ENCODE results near the gene ABL1.

The ABL1 gene

GRCh38 chr9:130917168-130917960, 82.3 kb downstream of the ABL1 start:
- no peak for TF ChIP-seq CTCF (conservative IDR thresholded peaks at IDR 0.05; ENCODE audit: control insufficient read depth, insufficient read depth, low read depth, low read length)
- H3K4me3 ChIP-seq (ENCODE audit: control insufficient read depth, low read depth, low read length): no peak overlapping the region
- no peak for DNase-seq (ENCODE audit: low read depth)

- TF ChIP-seq CTCF (conservative IDR thresholded peaks at IDR 0.05; ENCODE audit: control insufficient read depth, insufficient read depth, low read depth, low read length): no peak
- no peak overlapping the region for H3K4me3 ChIP-seq (ENCODE audit: control insufficient read depth, low read depth, low read length)
- no peak for DNase-seq (ENCODE audit: low read depth)
These were observed 83.2 kb downstream of the ABL1 start for GRCh38 chr9:130918101-130918825.

GRCh38 chr9:130918826-130919558, 83.9 kb downstream of the ABL1 start:
- no peak overlapping the region for H3K4me3 ChIP-seq (ENCODE audit: control insufficient read depth, low read depth, low read length)
- no peak for DNase-seq (ENCODE audit: low read depth)
- TF ChIP-seq CTCF (conservative IDR thresholded peaks at IDR 0.05; ENCODE audit: control insufficient read depth, insufficient read depth, low read depth, low read length): no peak

GRCh38 chr9:130919559-130920145, 84.6 kb downstream of the ABL1 start:
- no peak for TF ChIP-seq CTCF (conservative IDR thresholded peaks at IDR 0.05; ENCODE audit: control insufficient read depth, insufficient read depth, low read depth, low read length)
- no peak overlapping the region for H3K4me3 ChIP-seq (ENCODE audit: control insufficient read depth, low read depth, low read length)
- DNase-seq (ENCODE audit: low read depth): no peak

GRCh38 chr9:130920233-130920632, 85.2 kb downstream of the ABL1 start:
- H3K4me3 ChIP-seq (ENCODE audit: control insufficient read depth, low read depth, low read length): no peak overlapping the region
- DNase-seq (ENCODE audit: low read depth): no peak
- TF ChIP-seq CTCF (conservative IDR thresholded peaks at IDR 0.05; ENCODE audit: control insufficient read depth, insufficient read depth, low read depth, low read length): no peak

GRCh38 chr9:130920762-130921299, 85.8 kb downstream of the ABL1 start:
- no peak overlapping the region for H3K4me3 ChIP-seq (ENCODE audit: control insufficient read depth, low read depth, low read length)
- no peak for DNase-seq (ENCODE audit: low read depth)
- no peak for TF ChIP-seq CTCF (conservative IDR thresholded peaks at IDR 0.05; ENCODE audit: control insufficient read depth, insufficient read depth, low read depth, low read length)
